ENCODE data around the gene PPP1R13B.

The PPP1R13B gene

GRCh38 chr14:103748534-103748857 lies 98.9 kb downstream of the PPP1R13B start:
- no peak for DNase-seq (ENCODE audit: extremely low read depth, low read depth)
- TF ChIP-seq CTCF (IDR thresholded peaks at IDR 0.05; ENCODE audit: low read depth, low read length), result no peak

DNA sequence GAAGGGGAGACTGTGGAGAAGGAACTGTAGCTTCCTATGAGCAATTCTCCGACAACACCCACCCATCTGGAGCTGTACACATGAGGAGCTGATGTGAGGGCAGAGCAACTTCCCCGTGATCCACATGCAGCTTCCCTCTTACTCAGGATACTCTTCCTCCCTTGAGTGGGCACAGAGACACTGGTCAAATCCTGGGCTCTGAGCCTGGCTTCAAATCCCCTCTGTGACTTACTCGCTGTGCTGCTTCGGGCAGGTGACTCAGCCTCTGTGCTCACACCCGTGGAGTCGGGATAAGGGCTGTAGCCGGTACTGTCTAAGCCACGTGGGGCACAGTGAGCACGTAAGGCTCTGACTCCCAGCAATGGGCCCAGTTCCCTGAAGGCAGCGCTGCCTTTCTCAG lies 100.7 kb downstream of the PPP1R13B start:
- DNase-seq (ENCODE audit: extremely low read depth, low read depth), result no peak
- TF ChIP-seq CTCF (IDR thresholded peaks at IDR 0.05; ENCODE audit: low read depth, low read length), result no peak

DNA sequence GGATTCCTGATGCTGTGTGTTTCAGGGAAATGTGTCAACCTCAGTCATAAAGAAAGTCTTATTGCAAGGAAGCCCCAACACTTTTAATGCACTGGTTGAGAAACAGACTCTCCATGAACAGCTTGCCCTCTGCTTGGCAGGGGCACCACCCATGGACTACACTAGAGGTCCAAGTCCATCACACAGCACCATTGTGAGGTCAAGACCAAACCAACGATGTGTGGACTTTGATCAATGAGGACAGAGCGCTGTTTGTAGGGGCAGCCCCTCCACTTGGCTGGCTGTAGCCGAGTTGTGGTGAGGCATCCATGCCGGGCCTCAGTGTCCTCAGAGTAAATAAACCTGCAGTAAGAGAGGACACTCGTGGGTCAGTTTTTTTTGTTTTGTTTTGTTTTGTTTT lies 102.0 kb downstream of the PPP1R13B start:
- TF ChIP-seq CTCF (IDR thresholded peaks at IDR 0.05; ENCODE audit: low read depth, low read length), result no peak
- DNase-seq (ENCODE audit: extremely low read depth, low read depth), result no peak

DNA sequence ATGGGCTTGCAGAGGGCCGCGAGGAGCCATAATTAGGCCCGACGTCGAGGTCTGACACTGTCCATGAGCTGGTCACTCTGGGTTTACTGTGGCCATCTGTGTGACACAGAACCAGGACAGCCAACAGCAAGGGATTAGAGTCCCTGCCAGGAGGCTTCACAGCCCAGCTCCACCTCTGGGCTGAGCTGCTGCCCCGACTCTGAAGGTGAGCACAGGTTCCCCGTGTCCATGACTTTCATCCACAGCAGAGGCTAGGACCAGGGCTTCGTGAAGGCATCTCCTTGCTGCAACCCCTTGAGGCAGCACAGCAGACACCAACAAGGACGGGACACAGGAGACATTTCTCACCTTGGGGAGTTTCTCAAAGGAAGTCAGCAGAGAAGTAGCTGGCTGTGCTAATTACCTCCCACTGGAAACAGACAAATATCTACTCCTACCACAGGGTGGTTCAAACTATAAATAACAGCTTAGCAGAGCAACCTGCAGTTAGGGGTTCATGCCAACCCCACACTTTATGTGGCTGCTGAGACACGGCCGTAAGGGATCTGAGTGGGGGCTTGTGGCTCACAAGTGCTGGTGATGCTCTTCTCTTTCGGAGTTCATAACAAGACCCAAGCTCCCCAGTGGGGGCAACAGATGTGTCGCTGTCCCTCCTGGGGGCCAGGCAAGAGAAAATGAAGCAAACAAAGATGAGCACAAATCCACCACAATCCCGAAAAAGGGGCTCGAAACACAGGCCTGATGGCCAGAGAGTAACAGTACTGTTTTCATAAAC lies 102.6 kb downstream of the PPP1R13B start:
- no peak for DNase-seq (ENCODE audit: extremely low read depth, low read depth)
- TF ChIP-seq CTCF (IDR thresholded peaks at IDR 0.05; ENCODE audit: low read depth, low read length), result no peak

- TF ChIP-seq CTCF (IDR thresholded peaks at IDR 0.05; ENCODE audit: low read depth, low read length), result no peak
- no peak for DNase-seq (ENCODE audit: extremely low read depth, low read depth)
Observed at GRCh38 chr14:103743691-103744090, 103.7 kb downstream of the PPP1R13B start.

DNA sequence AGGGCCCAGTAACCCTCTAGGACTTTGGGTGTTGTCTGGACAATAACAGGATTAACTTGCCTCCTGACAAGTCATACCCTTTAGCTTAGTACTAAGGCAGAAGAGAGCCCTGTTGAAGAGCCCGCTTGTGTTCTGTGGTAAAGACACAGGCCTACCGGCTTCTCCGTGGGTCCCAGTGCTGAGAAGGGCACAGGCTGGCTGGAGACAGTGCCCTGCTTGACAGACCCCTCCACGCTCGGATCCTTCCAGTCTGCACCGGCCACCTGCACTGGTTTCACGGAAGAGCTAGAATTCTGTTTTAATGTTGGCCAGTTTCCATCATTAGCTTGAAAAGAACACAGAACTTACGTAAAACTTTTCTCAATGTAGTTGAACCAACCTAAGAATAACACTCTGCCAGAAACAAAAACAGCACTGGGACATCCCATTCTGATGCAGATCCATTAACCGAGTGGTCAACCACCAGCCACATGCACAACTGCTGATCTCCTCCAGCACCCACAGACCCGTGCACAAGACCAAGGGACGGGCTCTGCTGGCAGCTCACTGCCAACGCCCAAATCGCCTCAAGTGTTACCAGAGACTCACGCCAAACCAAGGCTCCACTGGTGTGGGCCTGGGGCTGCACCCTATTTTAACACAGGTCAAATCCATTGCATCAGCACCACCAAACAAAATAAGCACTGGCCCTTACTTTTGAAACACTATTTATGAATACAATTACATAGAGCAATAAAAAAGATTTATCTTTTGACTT lies 104.7 kb downstream of the PPP1R13B start:
- no peak for TF ChIP-seq CTCF (IDR thresholded peaks at IDR 0.05; ENCODE audit: low read depth, low read length)

DNA sequence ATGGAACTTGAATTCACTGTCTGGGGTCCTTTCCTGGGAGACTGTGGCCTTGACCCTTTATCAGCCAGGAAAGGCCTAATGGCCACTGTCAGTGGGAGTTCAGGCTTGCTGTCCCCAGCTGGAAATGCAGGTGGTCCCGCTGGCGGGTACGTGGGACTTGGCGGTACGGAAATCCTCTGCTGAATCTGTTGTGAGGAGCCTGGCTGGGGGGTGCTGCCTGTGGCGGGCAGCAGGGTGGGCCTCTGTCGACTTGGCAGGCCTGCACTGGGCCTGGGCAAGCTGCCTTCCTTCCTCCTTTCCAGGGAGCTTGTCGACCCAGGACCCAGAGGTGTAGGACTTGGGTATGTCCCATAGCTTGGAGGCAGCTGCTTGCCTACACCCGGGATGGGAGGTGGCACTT lies 105.5 kb downstream of the PPP1R13B start:
- no peak for DNase-seq (ENCODE audit: extremely low read depth, low read depth)
- no peak for TF ChIP-seq CTCF (IDR thresholded peaks at IDR 0.05; ENCODE audit: low read depth, low read length)

More for the DNA sequence above, 104.7 kb downstream of the PPP1R13B start:
- no peak for DNase-seq (ENCODE audit: extremely low read depth, low read depth)
